ENCODE data around the gene PLA2G4E.

DNA sequence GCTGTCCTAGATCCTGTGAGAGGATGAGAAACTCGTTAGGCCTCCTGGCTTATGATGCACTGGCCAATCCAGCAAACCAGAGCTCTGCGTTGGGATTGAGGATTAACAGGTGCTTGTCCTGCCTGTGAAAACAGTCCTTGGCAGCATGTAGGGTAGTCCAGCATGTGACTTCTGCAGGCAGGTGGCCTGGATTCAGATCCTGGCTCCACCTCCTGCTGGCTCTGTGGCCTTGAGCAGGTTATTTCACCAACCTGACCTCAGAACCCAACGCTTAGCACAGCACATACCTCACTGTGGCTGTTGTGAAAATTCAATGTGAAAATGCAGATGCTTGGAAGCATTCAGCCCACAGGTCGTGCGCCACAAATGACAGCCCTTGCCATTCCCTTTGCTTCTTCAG, 40.0 kb upstream of the PLA2G4E start:
- TF ChIP-seq JUND (CRISPR knock-in tag; IDR thresholded peaks at IDR 0.05) (no peak), ZNF331 (CRISPR knock-in tag; IDR thresholded peaks at IDR 0.05) (no peak), MYC (CRISPR knock-in tag; IDR thresholded peaks at IDR 0.05; ENCODE audit: borderline replicate concordance) (no peak), EP300 (IDR thresholded peaks at IDR 0.05; ENCODE audit: low read depth in 2 of 2, low read length in 2 of 2) (no peak), EP300 (CRISPR knock-in tag; IDR thresholded peaks at IDR 0.05; ENCODE audit: borderline replicate concordance) (no peak), ZNF724P (CRISPR knock-in tag; IDR thresholded peaks at IDR 0.05; ENCODE audit: borderline replicate concordance) (no peak), MEIS2 (CRISPR knock-in tag; IDR thresholded peaks at IDR 0.05) (no peak)

Measured in HepG2 (cell line).